DOHH2 (cell line): ENCODE measurements around the gene RIPOR3.

Source experiments
- H3F3A ChIP-seq: fragments of 200-600 bp; sonication (generic), shearing (Covaris generic); 2 replicates; pipeline ENCODE4 v1.6.0; 2016; ENCODE audit warnings: antibody characterized with exemption, mild to moderate bottlenecking; ENCODE audit not compliant: control insufficient read depth, insufficient read depth
- H3K27ac ChIP-seq: fragments of 200-600 bp; sonication (generic); 2 replicates; pipeline ENCODE4 v1.5.1; 2014; ENCODE audit warnings: low read depth, mild to moderate bottlenecking, low read length, moderate library complexity
- H3K27me3 ChIP-seq: fragments of 200-600 bp; sonication (generic); 2 replicates; pipeline ENCODE4 v1.6.1; 2014; ENCODE audit warnings: mild to moderate bottlenecking, low read length, mixed read lengths; ENCODE audit not compliant: control insufficient read depth
- H3K36me3 ChIP-seq: fragments of 200-600 bp; sonication (generic); 2 replicates; pipeline ENCODE4 v1.6.1; 2014; ENCODE audit warnings: mild to moderate bottlenecking, low read length, moderate library complexity, mixed read lengths; ENCODE audit not compliant: control insufficient read depth
- H3K4me1 ChIP-seq: fragments of 200-600 bp; sonication (generic); 2 replicates; pipeline ENCODE4 v1.6.1; 2014; ENCODE audit warnings: mild to moderate bottlenecking, low read length, mixed read lengths; ENCODE audit not compliant: control insufficient read depth
- H3K4me2 ChIP-seq: fragments of 200-600 bp; sonication (generic); 2 replicates; pipeline ENCODE4 v1.6.0; 2014; ENCODE audit warnings: mild to moderate bottlenecking, low read length, moderate library complexity
- H3K4me3 ChIP-seq: fragments of 200-600 bp; sonication (generic); 2 replicates; pipeline ENCODE4 v1.5.1; 2014; ENCODE audit warnings: mild to moderate bottlenecking, low read length, mixed read lengths
- H3K79me2 ChIP-seq: fragments of 200-600 bp; sonication (generic); 2 replicates; pipeline ENCODE4 v1.6.1; 2014; ENCODE audit warnings: mild to moderate bottlenecking, low read length, mixed read lengths; ENCODE audit not compliant: control insufficient read depth
- H3K9me2 ChIP-seq: fragments of 200-600 bp; sonication (generic); replicated peaks from 2 replicates; pipeline ENCODE4 v1.6.1; 2014; ENCODE audit warnings: mild to moderate bottlenecking, low read length, mixed read lengths; ENCODE audit not compliant: control insufficient read depth
- H3K9me3 ChIP-seq: fragments of 200-600 bp; sonication (generic); 2 replicates; pipeline ENCODE4 v1.6.1; 2014; ENCODE audit warnings: antibody characterized with exemption, low read length, mixed read lengths; ENCODE audit not compliant: control insufficient read depth, insufficient read depth
- H4K20me1 ChIP-seq: fragments of 200-600 bp; sonication (generic); 2 replicates; pipeline ENCODE4 v1.6.0; 2014; ENCODE audit warnings: low read depth, mild to moderate bottlenecking, antibody characterized with exemption, low read length, moderate library complexity; ENCODE audit not compliant: control insufficient read depth, insufficient read depth
- EZH2phosphoT487 ChIP-seq: fragments of 200-600 bp; sonication (generic); IDR thresholded peaks from 2 replicates; pipeline ENCODE4 v1.6.1; 2017; ENCODE audit warnings: borderline replicate concordance, mild to moderate bottlenecking, antibody characterized with exemption, low read length, moderate library complexity, mixed read lengths
- TF ChIP-seq, protein P1 (sequence below): fragments of 200-600 bp; sonication (generic); IDR thresholded peaks from one replicate; pipeline ENCODE4 v1.5.1; 2014; ENCODE audit warnings: antibody characterized with exemption, mild to moderate bottlenecking, low read depth, low read length; ENCODE audit not compliant: poor library complexity, severe bottlenecking

The RIPOR3 gene

DNA sequence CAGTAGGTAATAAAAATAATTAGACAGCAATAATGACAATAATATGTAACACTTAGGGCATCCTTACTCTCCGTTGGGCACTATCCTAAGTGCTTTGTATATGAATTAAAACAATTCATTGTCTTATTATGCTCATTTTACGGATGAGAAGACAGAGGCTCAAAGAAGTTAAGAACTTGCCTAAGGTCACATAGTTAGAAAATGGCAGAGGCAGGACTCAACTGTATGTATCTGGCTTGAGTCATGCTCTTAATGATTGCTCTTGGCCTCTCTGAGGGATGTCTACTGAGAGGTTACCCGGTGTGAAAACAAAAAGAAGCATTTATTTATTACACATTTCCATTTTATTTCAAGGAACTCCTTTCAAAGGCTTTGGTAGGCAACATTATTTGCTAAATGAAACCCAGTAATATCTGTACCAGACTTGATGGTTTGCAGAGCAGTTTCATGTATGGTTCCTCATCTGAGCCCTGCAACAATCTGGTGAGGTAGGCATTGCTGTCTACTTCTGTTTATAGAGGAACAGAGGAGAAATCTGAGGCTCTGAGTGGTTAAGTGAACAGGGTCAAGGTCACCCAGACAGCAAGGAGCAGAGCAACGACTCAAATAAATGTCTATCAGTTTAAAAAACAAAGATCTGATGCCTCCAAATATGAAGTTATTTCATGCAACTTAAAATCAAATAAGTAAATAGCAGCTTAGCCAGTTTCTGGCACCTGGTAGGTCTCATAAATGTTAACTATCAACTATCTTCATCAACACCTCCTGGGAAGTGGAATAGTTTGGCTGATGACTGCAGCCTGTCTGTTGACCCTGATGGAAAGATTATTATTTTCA lies 35.8 kb upstream of the RIPOR3 start:
- Histone ChIP-seq H3K9me3 (no peaks in the 10 kb centered on the region), H3K4me1 (peaks cover 10% of the 10 kb centered on the region), H3K27ac (no peak overlapping the region), H3K79me2 (peaks cover 11% of the 10 kb centered on the region), H3K4me3 (no peak overlapping the region), H3K36me3 (peaks cover 4% of the 10 kb centered on the region), H3K4me2 (no peak overlapping the region), H3K27me3 (no peaks in the 10 kb centered on the region), H3K9me2 (no peaks in the 10 kb centered on the region), H3F3A (no peaks in the 10 kb centered on the region), H4K20me1 (no peaks in the 10 kb centered on the region)
- TF ChIP-seq, protein P1, sequence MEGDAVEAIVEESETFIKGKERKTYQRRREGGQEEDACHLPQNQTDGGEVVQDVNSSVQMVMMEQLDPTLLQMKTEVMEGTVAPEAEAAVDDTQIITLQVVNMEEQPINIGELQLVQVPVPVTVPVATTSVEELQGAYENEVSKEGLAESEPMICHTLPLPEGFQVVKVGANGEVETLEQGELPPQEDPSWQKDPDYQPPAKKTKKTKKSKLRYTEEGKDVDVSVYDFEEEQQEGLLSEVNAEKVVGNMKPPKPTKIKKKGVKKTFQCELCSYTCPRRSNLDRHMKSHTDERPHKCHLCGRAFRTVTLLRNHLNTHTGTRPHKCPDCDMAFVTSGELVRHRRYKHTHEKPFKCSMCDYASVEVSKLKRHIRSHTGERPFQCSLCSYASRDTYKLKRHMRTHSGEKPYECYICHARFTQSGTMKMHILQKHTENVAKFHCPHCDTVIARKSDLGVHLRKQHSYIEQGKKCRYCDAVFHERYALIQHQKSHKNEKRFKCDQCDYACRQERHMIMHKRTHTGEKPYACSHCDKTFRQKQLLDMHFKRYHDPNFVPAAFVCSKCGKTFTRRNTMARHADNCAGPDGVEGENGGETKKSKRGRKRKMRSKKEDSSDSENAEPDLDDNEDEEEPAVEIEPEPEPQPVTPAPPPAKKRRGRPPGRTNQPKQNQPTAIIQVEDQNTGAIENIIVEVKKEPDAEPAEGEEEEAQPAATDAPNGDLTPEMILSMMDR = no peak
- no peak for TF ChIP-seq EZH2phosphoT487

DNA sequence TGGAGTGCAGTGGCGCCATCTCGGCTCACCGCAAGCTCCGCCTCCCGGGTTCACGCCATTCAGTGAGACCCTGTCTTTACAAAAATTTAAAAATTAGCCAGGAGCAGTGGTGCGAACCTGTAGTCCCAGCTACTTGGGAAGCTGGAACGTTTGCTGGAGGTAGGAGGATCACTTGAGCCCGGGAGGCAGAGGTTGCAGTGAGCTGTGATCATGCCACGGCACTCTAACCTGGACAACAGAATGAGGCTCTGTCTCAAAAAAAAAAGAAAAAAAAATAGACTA lies 34.3 kb upstream of the RIPOR3 start:
- TF ChIP-seq, protein P1 = no peak
- TF ChIP-seq EZH2phosphoT487 = no peak
- Histone ChIP-seq H3K4me3 (no peak overlapping the region), H3K4me2 (no peak overlapping the region), H3K36me3 (no peaks in the 10 kb centered on the region), H3K9me3 (no peaks in the 10 kb centered on the region), H3K79me2 (peaks cover 3% of the 10 kb centered on the region; the same call in 1 of the 2 replicates), H3K4me1 (peaks cover 7% of the 10 kb centered on the region), H3F3A (no peaks in the 10 kb centered on the region), H3K27ac (no peak overlapping the region), H4K20me1 (no peaks in the 10 kb centered on the region), H3K9me2 (no peaks in the 10 kb centered on the region), H3K27me3 (no peaks in the 10 kb centered on the region)

DNA sequence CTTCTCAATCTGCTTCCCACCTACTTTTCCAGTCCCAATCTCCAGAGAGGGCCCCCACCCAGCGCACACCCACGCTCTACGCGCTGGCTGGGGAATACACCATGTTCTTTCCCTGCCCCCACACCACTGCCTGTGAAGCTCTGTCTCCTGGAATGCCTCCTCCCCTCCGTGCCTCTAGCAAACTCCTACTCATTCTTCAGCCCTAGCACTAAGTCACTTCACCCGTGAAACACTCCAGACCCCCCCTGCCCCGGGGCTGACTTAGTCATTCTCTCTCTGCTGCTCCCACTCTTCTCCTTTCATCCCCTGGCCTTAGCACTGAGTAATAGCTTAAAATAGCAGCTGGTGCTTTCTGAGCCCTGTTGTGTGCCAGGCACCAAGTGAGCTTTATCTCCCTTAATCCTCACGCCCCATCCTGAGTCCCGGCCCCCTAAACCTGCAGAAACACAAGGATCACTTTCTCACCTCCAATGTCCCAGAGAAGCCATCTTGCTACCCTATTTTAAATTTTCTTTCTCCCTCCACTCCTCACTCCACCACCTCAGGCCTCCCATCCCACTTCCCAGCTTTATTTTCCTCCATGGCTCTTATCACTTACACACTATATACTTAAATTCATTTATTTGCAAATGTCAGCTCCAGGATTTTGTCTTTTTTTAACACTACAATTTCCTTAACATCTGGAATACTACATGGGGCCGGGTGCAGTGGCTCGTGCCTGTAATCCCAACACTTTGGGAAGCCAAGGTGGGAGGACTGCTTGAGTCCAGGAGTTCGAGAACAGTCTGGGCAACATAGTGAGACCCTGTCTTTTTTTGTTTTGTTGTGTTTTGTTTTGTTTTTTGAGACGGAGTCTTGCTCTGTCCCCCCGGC lies 33.7 kb upstream of the RIPOR3 start:
- Histone ChIP-seq H3K36me3 (no peaks in the 10 kb centered on the region), H3K4me2 (no peak overlapping the region), H3K4me3 (no peak overlapping the region), H3K79me2 (no peaks in the 10 kb centered on the region; the same call in 1 of the 2 replicates), H3K27ac (no peak overlapping the region), H3K9me3 (no peaks in the 10 kb centered on the region), H3K27me3 (no peaks in the 10 kb centered on the region), H3K9me2 (no peaks in the 10 kb centered on the region), H3K4me1 (peaks cover 2% of the 10 kb centered on the region), H3F3A (no peaks in the 10 kb centered on the region), H4K20me1 (no peaks in the 10 kb centered on the region)
- TF ChIP-seq, protein P1 = no peak
- TF ChIP-seq EZH2phosphoT487 = no peak
